KMS-11 (cell line): Measurements from ENCODE around the gene C21orf58.

ENCODE experiments used
- H2AFZ ChIP-seq: fragments of 200-600 bp; sonication (generic); 2 replicates; pipeline ENCODE4 v1.6.1; 2016; ENCODE audit warnings: antibody characterized with exemption, mixed run types, low read depth
- H3K27ac ChIP-seq: fragments of 200-600 bp; sonication (generic); 2 replicates; pipeline ENCODE4 v1.6.1; 2016; ENCODE audit warnings: mild to moderate bottlenecking, mixed run types
- H3K27me3 ChIP-seq: fragments of 200-600 bp; sonication (generic); 2 replicates; pipeline ENCODE4 v1.6.1; 2017; ENCODE audit warnings: mild to moderate bottlenecking, low read depth, mixed run types, moderate library complexity; ENCODE audit not compliant: insufficient read depth
- H3K36me3 ChIP-seq: fragments of 200-600 bp; sonication (generic); 2 replicates; pipeline ENCODE4 v1.6.1; 2017; ENCODE audit warnings: mild to moderate bottlenecking, mixed run types; ENCODE audit not compliant: insufficient read depth
- H3K4me1 ChIP-seq: fragments of 200-600 bp; sonication (generic); 2 replicates; pipeline ENCODE4 v1.6.1; 2016; ENCODE audit warnings: mild to moderate bottlenecking, low read depth, mixed run types; ENCODE audit not compliant: poor library complexity, severe bottlenecking
- H3K4me2 ChIP-seq: fragments of 200-600 bp; sonication (generic); 2 replicates; pipeline ENCODE4 v1.7.0; 2016; ENCODE audit warnings: mild to moderate bottlenecking, mixed run types
- H3K4me3 ChIP-seq: fragments of 200-600 bp; sonication (generic); IDR thresholded peaks from 2 replicates; pipeline ENCODE4 v1.6.1; 2017; ENCODE audit warnings: low read depth, low read length, mixed read lengths; ENCODE audit not compliant: insufficient read depth
- H3K79me2 ChIP-seq: fragments of 200-600 bp; sonication (generic); 2 replicates; pipeline ENCODE4 v1.6.1; 2016; ENCODE audit warnings: low read depth, mixed run types; ENCODE audit not compliant: insufficient read depth
- H3K9ac ChIP-seq: fragments of 200-600 bp; sonication (generic); 2 replicates; pipeline ENCODE4 v1.6.1; 2016; ENCODE audit warnings: mild to moderate bottlenecking, mixed run types
- H4K20me1 ChIP-seq: fragments of 200-600 bp; sonication (generic); 2 replicates; pipeline ENCODE4 v1.6.1; 2016; ENCODE audit warnings: mild to moderate bottlenecking, mixed run types; ENCODE audit not compliant: insufficient read depth
- CTCF ChIP-seq: fragments of 200-600 bp; sonication (generic); conservative IDR thresholded peaks from 2 replicates; pipeline ENCODE4 v1.6.1; 2017; ENCODE audit warnings: low read depth, mild to moderate bottlenecking, antibody characterized with exemption, low read length, moderate library complexity, mixed read lengths

Gene C21orf58

DNA sequence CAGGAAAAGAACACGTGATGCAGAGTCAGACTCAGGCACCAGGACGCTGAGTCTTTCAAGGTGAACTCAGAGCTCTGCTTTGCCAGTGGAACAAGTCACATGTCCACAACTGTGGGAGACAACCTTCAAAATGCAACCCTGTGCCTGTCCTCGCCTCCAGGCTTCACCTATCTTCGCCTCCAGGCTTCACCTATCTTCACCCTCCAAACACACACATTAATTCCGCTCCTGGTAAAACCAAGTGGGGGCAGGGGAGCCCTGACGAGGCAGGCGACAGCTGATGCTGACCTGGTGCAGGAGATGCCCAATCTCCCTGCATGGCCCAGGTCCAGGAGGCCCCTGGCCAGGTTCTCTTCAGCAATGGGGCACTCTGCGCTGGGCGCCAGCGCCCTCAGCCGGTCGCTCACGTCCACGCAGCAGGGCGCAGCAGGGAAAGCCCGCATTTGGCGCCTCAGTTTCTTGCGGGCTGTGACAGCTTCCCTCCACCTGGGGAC, 67.1 kb downstream of the C21orf58 start:
- H3K36me3 ChIP-seq: peaks cover 14% of the 10 kb centered on the region; the same call in 1 of the 2 replicates
- no peak overlapping the region for H2AFZ ChIP-seq
- H3K4me3 ChIP-seq: no peak overlapping the region
- H3K27ac ChIP-seq: no peak overlapping the region
- no peak overlapping the region for H3K9ac ChIP-seq
- H3K27me3 ChIP-seq: no peaks in the 10 kb centered on the region
- TF ChIP-seq CTCF: no peak
- no peaks in the 10 kb centered on the region for H4K20me1 ChIP-seq
- no peak overlapping the region for H3K4me2 ChIP-seq
- no peaks in the 10 kb centered on the region for H3K79me2 ChIP-seq
- H3K4me1 ChIP-seq: no peaks in the 10 kb centered on the region

- Histone ChIP-seq H3K4me1 (no peaks in the 10 kb centered on the region), H3K36me3 (peaks cover 16% of the 10 kb centered on the region; the same call in 1 of the 2 replicates), H3K4me2 (no peak overlapping the region), H3K27ac (no peak overlapping the region), H3K9ac (no peak overlapping the region), H3K27me3 (no peaks in the 10 kb centered on the region), H3K4me3 (no peak overlapping the region), H3K79me2 (no peaks in the 10 kb centered on the region), H4K20me1 (no peaks in the 10 kb centered on the region), H2AFZ (no peak overlapping the region)
- TF ChIP-seq CTCF: no peak
Measured at GRCh38 chr21:46255758-46256337, 67.8 kb downstream of the C21orf58 start.

GRCh38 chr21:46255166-46255565, 68.5 kb downstream of the C21orf58 start:
- no peak for TF ChIP-seq CTCF
- Histone ChIP-seq H3K4me3 (no peak overlapping the region), H4K20me1 (no peaks in the 10 kb centered on the region), H3K9ac (no peak overlapping the region), H3K79me2 (no peaks in the 10 kb centered on the region), H3K36me3 (peaks cover 12% of the 10 kb centered on the region; the same call in 1 of the 2 replicates), H3K4me2 (no peak overlapping the region), H3K4me1 (peaks cover 4% of the 10 kb centered on the region), H3K27ac (no peak overlapping the region), H2AFZ (no peak overlapping the region), H3K27me3 (no peaks in the 10 kb centered on the region)

GRCh38 chr21:46254208-46254975, 69.3 kb downstream of the C21orf58 start:
- Histone ChIP-seq H3K79me2 (no peaks in the 10 kb centered on the region), H3K9ac (no peak overlapping the region), H3K4me2 (no peak overlapping the region), H3K27me3 (no peaks in the 10 kb centered on the region), H3K4me1 (peaks cover 4% of the 10 kb centered on the region), H3K36me3 (peaks cover 10% of the 10 kb centered on the region; the same call in 1 of the 2 replicates), H3K27ac (no peak overlapping the region), H4K20me1 (no peaks in the 10 kb centered on the region), H3K4me3 (no peak overlapping the region), H2AFZ (no peak overlapping the region)
- no peak for TF ChIP-seq CTCF
